Smooth muscle cell (in vitro differentiated cells): ENCODE results near the gene FTO. TPM values are rescaled to one million over a fixed set of nuclear protein-coding genes. Genes with fewer than 3 reads are reported as not detected.

ENCODE experiments used
- DNase-seq: peaks from one replicate; lab custom pipeline; 2025; ENCODE audit not compliant: unreplicated experiment; lab: John Stamatoyannopoulos, UW
- H2AFZ ChIP-seq: fragments of 200-600 bp; sonication (generic); 2 replicates; pipeline ENCODE4 v1.6.0; 2016; ENCODE audit warnings: antibody characterized with exemption, low read depth, mild to moderate bottlenecking
- H3F3A ChIP-seq: fragments of 200-600 bp; sonication (generic); 2 replicates; pipeline ENCODE4 v1.6.0; 2017; ENCODE audit warnings: antibody characterized with exemption, low read depth
- H3K27ac ChIP-seq: fragments of 200-600 bp; sonication (generic); 2 replicates; pipeline ENCODE4 v1.5.1; 2016; ENCODE audit warnings: low read depth, mild to moderate bottlenecking
- H3K27me3 ChIP-seq: fragments of 200-600 bp; sonication (generic); 2 replicates; pipeline ENCODE4 v1.6.1; 2016; ENCODE audit warnings: low read depth, mild to moderate bottlenecking
- H3K36me3 ChIP-seq: fragments of 200-600 bp; sonication (generic); 2 replicates; pipeline ENCODE4 v1.5.1; 2016; ENCODE audit warnings: low read depth
- H3K4me1 ChIP-seq: fragments of 200-600 bp; sonication (generic); 2 replicates; pipeline ENCODE4 v1.5.1; 2016; ENCODE audit warnings: low read depth
- H3K4me2 ChIP-seq: fragments of 200-600 bp; sonication (generic); 2 replicates; pipeline ENCODE4 v1.6.0; 2016; ENCODE audit warnings: mild to moderate bottlenecking
- H3K4me3 ChIP-seq: fragments of 200-600 bp; sonication (generic); 2 replicates; pipeline ENCODE4 v1.5.1; 2016; ENCODE audit warnings: mild to moderate bottlenecking
- H3K79me2 ChIP-seq: fragments of 200-600 bp; sonication (generic); 2 replicates; pipeline ENCODE4 v1.6.0; 2016; ENCODE audit warnings: low read depth, mild to moderate bottlenecking
- H3K9ac ChIP-seq: fragments of 200-600 bp; sonication (generic); 2 replicates; pipeline ENCODE4 v1.6.0; 2016; ENCODE audit warnings: low read depth
- H3K9me3 ChIP-seq: fragments of 200-600 bp; sonication (generic); replicated peaks from 2 replicates; pipeline ENCODE4 v1.5.1; 2016; ENCODE audit warnings: low read depth
- H4K20me1 ChIP-seq: fragments of 200-600 bp; sonication (generic); 2 replicates; pipeline ENCODE4 v1.6.0; 2016; ENCODE audit warnings: low read depth
- WGBS: methylation state at CpG from one replicate; pipeline ENCODE4 v1.1.7; 2016; ENCODE audit warnings: low lambda C conversion rate; 5-methylcytosine and 5-hydroxymethylcytosine counted together
- polyA plus RNA-seq: library from polyadenylated mRNA; unstranded; fragments of >200 nt; fragmentation: Nextera tagmentation; extraction: Ambion mirVana; gene quantifications from 2 replicates; pipeline ENCODE4 v1.2.1, GENCODE V29; 2016
- total RNA-seq: library from RNA; depleted of rRNA; stranded (reverse); fragments of >200 nt; gene quantifications from 2 replicates; pipeline ENCODE4 v1.2.3, GENCODE V29; 2014
- TF ChIP-seq, protein P1 (sequence below): fragments of 200-600 bp; sonication (generic); IDR thresholded peaks from 2 replicates; pipeline ENCODE4 v1.5.1; 2017; ENCODE audit warnings: borderline replicate concordance, mild to moderate bottlenecking, antibody characterized with exemption; ENCODE audit not compliant: insufficient read depth, poor library complexity, severe bottlenecking

Gene FTO
- total and polyA plus RNA-seq, 2 experiments from 2014 or later: 81.1 to 89.9 TPM

- H3K4me1 ChIP-seq: peaks cover 9% of the 10 kb centered on the region
- H3K27me3 ChIP-seq: no peaks in the 10 kb centered on the region
- no peak overlapping the region for H3K9ac ChIP-seq
- no peaks in the 10 kb centered on the region for H3K9me3 ChIP-seq
- H3K36me3 ChIP-seq: no peaks in the 10 kb centered on the region
- no peak overlapping the region for H3K27ac ChIP-seq
- H3K79me2 ChIP-seq: peaks cover 40% of the 10 kb centered on the region
- H3F3A ChIP-seq: peaks cover 10% of the 10 kb centered on the region
- H4K20me1 ChIP-seq: peaks cover 10% of the 10 kb centered on the region
- no peak overlapping the region for H3K4me3 ChIP-seq
- DNase-seq: no peak
- TF ChIP-seq, protein P1, sequence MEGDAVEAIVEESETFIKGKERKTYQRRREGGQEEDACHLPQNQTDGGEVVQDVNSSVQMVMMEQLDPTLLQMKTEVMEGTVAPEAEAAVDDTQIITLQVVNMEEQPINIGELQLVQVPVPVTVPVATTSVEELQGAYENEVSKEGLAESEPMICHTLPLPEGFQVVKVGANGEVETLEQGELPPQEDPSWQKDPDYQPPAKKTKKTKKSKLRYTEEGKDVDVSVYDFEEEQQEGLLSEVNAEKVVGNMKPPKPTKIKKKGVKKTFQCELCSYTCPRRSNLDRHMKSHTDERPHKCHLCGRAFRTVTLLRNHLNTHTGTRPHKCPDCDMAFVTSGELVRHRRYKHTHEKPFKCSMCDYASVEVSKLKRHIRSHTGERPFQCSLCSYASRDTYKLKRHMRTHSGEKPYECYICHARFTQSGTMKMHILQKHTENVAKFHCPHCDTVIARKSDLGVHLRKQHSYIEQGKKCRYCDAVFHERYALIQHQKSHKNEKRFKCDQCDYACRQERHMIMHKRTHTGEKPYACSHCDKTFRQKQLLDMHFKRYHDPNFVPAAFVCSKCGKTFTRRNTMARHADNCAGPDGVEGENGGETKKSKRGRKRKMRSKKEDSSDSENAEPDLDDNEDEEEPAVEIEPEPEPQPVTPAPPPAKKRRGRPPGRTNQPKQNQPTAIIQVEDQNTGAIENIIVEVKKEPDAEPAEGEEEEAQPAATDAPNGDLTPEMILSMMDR: no peak
- WGBS: 79% methylated on average over 3 of the region's 3 CpGs
- no peak overlapping the region for H3K4me2 ChIP-seq
- no peak overlapping the region for H2AFZ ChIP-seq
Observed at GRCh38 chr16:53785916-53786315, 82.0 kb downstream of the FTO start.

GRCh38 chr16:53787423-53787822, 83.5 kb downstream of the FTO start:
- TF ChIP-seq, protein P1: no peak
- H2AFZ ChIP-seq: no peak overlapping the region
- DNase-seq: no peak
- H3K79me2 ChIP-seq: peaks cover 33% of the 10 kb centered on the region
- H3K27me3 ChIP-seq: no peaks in the 10 kb centered on the region
- H3K4me2 ChIP-seq: no peak overlapping the region
- H3K27ac ChIP-seq: no peak overlapping the region
- no peaks in the 10 kb centered on the region for H3K36me3 ChIP-seq
- 96% methylated on average over 2 of the region's 2 CpGs for WGBS
- H3K9me3 ChIP-seq: no peaks in the 10 kb centered on the region
- H4K20me1 ChIP-seq: peaks cover 14% of the 10 kb centered on the region
- peaks cover 13% of the 10 kb centered on the region for H3K4me1 ChIP-seq
- no peak overlapping the region for H3K9ac ChIP-seq
- peaks cover 10% of the 10 kb centered on the region for H3F3A ChIP-seq
- no peak overlapping the region for H3K4me3 ChIP-seq

GRCh38 chr16:53789137-53789536, 85.2 kb downstream of the FTO start:
- Histone ChIP-seq H3K36me3 (no peaks in the 10 kb centered on the region), H4K20me1 (peaks cover 23% of the 10 kb centered on the region), H3K9ac (peak overlapping the region; percentile 17), H3K4me3 (no peak overlapping the region), H2AFZ (no peak overlapping the region), H3K79me2 (peaks cover 36% of the 10 kb centered on the region), H3K27me3 (no peaks in the 10 kb centered on the region), H3K4me1 (peaks cover 23% of the 10 kb centered on the region), H3K9me3 (no peaks in the 10 kb centered on the region), H3K4me2 (peak overlapping the region; percentile 71), H3K27ac (peak overlapping the region; percentile 62), H3F3A (peaks cover 10% of the 10 kb centered on the region)
- TF ChIP-seq, protein P1: no peak
- 6% methylated on average over 2 of the region's 2 CpGs for WGBS
- no peak for DNase-seq
